H4 (cell line): ENCODE data around the gene ZDHHC5. TPM values are rescaled to one million over a fixed set of nuclear protein-coding genes. Genes with fewer than 3 reads are reported as not detected.

Experiments used
- DNase-seq: peaks from one replicate; pipeline ENCODE4 v3.0.0-alpha.2; 2015; ENCODE audit warnings: low spot score
- total RNA-seq: library from RNA; depleted of rRNA; stranded (reverse); fragments of >200 nt; shearing (Covaris generic); gene quantifications from 2 replicates; pipeline ENCODE4 v1.2.3, GENCODE V29; 2014; rRNA removed

Gene ZDHHC5
- total RNA-seq: 23.5 and 32.4 TPM in 2 replicates

DNA sequence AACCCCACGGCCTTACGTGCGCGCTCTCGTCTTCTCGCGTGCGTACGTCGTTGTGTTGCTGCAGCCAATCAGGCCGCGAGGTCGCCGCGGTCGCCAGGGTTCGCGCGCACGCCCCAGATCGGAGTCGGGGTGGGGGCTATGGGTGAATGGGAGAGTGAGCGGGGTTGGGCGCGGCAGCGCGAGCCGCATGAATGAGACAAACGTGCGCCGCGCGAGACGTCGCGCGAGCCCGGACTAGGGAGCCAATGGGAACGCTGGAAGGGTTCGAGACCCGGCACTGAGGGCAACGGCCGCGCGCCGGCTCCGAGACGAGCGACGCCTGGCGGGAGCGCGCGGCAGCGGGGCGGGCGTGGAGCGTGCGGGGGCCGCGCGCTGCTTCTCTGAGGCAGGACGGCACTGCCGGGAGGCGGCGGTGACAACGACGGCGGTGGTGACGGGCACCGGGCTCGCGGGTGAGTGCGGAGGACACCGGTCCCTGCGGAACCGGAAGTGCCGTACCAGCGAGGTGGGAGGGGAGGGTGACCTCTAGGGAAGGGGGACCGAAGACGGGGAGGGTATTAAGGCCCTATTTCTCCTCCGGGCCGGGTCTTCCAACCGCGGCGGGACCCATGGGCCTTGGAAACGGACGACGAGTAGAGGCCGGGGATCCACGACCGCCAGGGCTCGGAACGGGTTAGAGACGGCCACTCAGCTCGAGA, at the start of gene ZDHHC5:
Gene ZDHHC5, plus strand, starts transcription at position 379 of the 698 bp plus-strand sequence. CDS start 4,977 bp downstream, outside the sequence.
- DNase-seq: peak; percentile 99

DNA sequence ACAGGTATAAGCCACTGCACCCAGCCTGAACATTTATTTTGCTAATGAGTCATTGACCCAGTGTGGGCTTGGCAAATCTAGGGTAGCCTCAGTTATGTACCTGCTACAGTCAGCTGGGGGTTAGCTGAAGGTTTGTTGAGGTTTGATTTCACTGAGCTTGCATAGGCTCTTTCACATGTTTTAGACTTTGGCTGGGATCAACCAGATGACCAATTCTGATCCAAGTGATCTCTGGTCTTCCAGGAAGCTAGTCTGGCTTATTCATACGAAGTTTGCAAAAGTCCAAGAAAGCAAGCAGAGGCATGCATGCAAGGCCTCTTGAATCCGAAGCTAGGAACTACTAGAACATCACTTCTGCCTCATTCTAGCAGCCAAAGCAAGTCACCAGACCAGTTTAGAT, 49.5 kb upstream of the ZDHHC5 start:
- no peak for DNase-seq

DNA sequence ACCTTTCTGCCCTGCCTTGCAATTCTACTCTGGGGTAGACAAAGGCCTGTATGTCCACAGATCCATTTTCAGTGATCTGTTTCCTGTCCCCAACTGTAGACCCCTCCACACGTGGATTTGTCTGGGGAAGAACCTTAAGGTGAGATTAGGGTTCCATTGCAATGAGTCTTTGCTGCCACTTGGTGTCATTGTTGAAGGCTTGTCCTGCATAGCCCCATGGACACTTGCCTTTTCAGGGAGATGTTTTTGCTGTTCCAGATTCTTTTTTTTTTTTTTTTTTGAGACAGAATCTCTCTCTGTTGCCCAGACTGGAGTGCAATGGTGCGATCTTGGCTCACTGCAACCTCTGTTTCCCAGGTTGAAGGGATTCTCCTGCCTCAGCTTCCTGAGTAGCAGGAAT, 48.6 kb upstream of the ZDHHC5 start:
- no peak for DNase-seq

DNA sequence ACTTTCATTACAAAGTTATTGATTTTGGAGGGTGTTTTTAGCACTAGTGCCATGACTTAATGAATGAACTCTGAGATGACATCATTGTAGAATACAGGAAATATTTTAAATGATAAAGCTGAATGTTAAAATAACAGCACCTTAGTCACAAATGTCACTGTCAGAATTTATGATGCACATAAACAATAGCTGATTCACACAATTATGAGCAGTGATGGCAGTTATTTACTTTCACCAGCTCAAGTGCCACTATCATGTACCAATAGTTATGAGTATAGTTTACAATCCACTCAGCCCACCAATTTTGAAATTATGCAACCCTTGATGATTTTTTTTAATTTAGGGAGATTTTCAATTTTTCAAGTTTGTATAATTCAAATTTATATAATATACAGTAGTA, 47.4 kb upstream of the ZDHHC5 start:
- DNase-seq: no peak

DNA sequence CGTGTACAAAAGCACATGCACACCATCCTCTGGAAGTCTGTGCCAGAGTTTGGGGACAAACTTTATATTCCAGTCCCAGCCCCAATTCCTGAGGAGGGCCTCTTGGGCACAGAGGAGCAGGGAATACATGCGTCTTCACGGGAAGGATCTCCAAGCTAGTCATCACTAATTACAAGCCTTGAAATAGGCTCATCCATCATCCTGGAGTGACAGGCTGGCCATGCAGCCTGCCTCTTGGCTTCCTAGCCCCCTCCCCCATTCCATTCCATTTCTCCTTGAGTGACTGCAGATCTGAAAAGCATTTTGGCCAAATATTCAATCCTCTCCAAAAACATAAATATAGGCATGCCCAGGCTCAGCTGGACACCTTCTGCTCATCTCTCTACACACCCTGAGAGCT, 45.7 kb upstream of the ZDHHC5 start:
- DNase-seq: no peak

DNA sequence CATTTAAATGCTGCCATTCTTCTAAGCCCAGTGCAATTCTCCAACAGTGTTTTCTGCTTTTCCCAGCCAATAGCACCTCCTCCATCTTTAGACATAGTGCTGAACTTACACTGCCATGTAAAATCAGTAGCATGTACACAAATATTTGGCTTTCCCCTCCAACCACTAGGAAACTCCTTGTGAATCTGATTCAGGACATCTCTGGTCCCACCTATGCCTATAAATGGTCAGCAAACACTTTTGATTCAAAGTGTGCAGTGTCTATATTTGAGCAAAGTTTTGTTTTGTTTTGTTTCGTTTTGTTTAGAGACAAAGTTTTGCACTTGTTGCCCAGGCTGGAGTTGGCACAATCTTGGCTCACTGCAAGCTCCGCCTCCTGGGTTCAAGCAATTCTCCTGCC, 43.0 kb upstream of the ZDHHC5 start:
- no peak for DNase-seq

GRCh38 chr11:57626895-57627294, 41.0 kb upstream of the ZDHHC5 start:
- no peak for DNase-seq

DNA sequence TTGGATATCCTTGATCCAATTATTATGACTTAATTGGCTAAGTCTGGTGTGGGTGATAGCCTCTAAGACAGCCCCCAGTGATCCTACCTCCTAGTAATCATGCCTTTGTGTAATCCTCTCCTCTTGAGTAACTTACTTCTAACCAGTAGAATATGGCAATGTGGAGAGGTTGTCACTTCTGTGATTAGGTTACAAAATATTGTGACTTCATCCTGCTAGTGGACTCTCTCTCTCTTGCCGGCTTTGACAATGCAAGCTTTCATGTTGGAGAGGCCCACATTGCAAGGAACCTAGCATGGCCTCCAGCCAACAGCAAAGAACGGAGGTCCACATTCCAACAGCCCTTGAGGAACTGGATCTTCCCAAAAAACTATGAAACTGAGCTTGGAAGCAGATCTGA, 37.7 kb upstream of the ZDHHC5 start:
- DNase-seq: no peak

DNA sequence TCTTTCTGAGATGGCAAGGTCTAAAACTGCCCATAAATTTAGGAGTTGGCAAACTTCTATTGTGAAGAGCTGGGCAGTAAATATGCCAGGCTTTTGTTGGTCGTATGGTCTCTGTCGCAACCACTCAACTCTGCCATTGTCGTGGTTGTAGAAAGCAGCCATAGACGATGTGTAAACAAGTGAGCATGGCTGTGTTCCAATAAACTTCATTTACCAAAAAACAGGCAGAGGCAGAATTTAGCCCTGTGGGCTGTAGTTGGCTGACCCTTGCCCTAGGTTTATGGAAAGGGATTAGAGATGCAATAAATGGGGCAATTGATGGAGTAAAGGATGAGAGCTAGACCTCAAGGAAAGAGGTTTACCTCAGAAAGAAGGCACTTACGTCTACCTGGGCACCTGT, 35.8 kb upstream of the ZDHHC5 start:
- no peak for DNase-seq

GRCh38 chr11:57633394-57634070, 34.4 kb upstream of the ZDHHC5 start:
- DNase-seq: no peak

DNA sequence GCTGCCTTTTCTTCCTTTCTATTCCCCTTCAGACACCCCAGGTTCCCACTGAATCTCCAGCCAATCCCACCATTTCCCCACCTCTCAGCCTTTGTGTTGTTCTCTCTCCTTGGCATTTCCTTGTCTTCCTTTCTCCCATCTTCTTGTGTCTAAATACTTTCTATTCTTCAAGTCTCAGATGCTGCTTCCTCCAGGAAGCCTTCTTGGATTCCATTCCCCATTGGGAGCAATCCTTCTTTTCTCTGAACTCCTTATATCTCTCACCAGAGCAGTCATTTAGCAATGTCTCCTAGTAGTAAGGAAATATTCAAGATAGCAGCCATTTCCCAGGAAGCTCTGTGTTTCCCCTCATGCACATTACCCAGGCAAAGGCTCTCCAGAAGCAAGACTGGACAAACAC, 33.6 kb upstream of the ZDHHC5 start:
- DNase-seq: no peak

- DNase-seq: no peak
Observed at GRCh38 chr11:57635246-57635645, 32.7 kb upstream of the ZDHHC5 start.

- no peak for DNase-seq
Observed at GRCh38 chr11:57637626-57638004, 30.3 kb upstream of the ZDHHC5 start.

- DNase-seq: peak; percentile 82
Observed at GRCh38 chr11:57638005-57638781, 29.7 kb upstream of the ZDHHC5 start.

DNA sequence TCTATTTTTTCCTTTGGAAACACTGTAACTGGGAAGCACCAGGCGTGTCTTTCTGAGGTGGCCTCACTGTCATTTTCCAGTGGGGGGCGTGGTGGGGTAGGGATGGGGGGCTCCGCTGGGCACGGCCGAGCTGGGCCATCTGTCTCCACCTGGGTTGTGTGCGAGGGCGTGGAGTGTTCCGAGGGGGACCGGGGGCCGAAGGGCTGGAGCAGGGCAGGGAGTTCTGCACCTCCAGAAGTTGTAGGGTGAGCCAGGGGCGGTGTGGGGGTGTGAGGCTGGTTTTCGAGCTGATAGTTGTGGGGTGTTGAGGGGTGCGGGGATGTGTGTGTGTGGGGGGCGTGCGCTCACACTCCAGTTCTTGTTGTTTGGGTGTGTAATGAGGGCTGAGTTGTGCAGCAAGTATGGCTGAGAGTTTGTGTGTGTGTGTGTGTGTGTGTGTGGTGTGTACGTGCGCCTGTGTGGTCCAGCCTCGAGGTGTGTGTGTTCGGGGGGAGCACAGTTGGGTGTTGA, 29.0 kb upstream of the ZDHHC5 start:
- no peak for DNase-seq

DNA sequence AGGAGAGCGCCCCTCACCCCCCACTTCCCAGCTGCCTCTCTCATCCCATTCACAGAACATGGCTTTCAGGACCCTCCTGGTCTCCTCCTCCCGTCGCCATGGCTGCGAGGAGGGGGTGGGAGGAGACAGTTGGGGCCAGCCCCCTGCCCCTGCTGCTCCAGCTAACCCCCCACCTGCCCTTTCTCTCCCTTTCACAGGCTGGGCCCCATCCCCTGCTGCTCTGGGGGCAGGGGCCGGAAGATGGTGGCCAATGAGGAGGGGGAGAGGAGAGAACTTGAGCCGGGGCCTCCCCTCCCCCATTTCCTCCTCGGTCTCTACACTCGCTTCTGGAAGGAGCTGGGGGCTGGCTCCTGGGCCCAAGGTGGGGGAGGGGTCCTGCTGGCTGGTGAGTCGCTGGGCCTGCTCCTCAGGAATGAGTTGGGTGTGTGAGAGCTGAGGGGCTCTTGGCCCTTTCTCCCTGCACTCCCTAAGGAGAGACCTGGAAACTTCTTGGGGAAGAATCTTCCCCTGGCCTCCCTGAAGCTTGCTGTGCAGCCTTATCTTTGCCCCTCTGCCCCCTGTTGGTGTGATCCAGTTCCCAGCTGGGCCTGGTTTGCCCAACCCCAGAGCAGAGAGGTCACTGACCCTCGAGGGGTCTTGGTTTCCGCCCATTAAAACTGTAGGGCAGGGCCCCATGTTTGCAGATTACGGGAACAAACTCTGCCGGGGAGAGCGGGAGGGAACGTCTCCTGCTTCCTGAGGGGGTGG, 28.4 kb upstream of the ZDHHC5 start:
- DNase-seq: no peak

GRCh38 chr11:57640068-57640800, 27.7 kb upstream of the ZDHHC5 start:
- no peak for DNase-seq

- DNase-seq: peak; percentile 51
Observed at GRCh38 chr11:57641011-57641807, 26.7 kb upstream of the ZDHHC5 start.

DNA sequence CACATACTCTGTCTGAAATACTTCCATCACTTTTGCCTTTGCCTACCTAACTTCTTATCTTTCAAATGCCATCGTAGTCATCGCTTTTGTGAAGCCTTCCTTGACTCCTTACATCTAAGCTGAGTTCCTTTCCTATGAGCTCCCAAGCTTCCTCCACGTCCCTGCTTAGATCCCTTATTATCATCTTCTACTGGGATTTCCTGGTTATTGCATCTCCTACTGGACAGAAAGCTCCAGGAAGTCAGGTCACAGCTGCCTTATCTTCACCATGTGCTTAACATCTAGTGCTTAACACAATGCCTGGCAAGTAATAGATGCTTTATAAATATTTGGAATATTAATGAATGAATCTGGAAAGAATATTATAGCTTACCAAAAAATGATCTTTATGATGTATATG, 24.1 kb upstream of the ZDHHC5 start:
- no peak for DNase-seq
